ENCODE results near the gene CNR1. TPM values are rescaled to one million over a fixed set of nuclear protein-coding genes. Genes with fewer than 3 reads are reported as not detected.

The CNR1 gene
- total and polyA plus RNA-seq, 12 donors: 0.19 to 1.3 (median 0.46) TPM

DNA sequence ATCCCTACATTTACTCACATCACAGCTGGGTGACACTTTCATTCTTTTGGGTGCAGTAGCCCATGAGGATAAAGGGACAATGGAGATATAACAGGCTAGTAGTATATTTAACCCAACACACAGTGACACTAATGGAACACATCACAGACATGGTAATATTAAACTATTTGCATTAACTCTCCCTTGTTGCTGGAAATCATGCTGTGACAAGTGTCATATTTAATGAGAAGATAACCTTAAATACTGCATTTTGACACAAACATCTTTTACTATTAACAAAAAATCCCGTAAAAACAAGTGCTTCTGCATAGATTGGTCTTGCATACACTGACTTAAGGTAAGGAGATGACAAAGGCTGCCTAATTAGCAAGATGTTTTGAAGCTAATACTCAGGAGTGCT is 45.5 kb downstream of the CNR1 start:
- TF ChIP-seq, protein P1, sequence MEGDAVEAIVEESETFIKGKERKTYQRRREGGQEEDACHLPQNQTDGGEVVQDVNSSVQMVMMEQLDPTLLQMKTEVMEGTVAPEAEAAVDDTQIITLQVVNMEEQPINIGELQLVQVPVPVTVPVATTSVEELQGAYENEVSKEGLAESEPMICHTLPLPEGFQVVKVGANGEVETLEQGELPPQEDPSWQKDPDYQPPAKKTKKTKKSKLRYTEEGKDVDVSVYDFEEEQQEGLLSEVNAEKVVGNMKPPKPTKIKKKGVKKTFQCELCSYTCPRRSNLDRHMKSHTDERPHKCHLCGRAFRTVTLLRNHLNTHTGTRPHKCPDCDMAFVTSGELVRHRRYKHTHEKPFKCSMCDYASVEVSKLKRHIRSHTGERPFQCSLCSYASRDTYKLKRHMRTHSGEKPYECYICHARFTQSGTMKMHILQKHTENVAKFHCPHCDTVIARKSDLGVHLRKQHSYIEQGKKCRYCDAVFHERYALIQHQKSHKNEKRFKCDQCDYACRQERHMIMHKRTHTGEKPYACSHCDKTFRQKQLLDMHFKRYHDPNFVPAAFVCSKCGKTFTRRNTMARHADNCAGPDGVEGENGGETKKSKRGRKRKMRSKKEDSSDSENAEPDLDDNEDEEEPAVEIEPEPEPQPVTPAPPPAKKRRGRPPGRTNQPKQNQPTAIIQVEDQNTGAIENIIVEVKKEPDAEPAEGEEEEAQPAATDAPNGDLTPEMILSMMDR (IDR thresholded peaks at IDR 0.05): no peak
- H3K27me3 ChIP-seq: peaks cover 0 to 8% (median 0%) of the 10 kb centered on the region in 7 donors
- DNase-seq (no peak), ATAC-seq (no peak)
- intact Hi-C loops (cut with DNase I): no loop called here
- no peak overlapping the region for H3K27ac ChIP-seq
- no peaks in the 10 kb centered on the region for H3K36me3 ChIP-seq
- no peak overlapping the region for H3K4me3 ChIP-seq
- no peaks in the 10 kb centered on the region for H3K4me1 ChIP-seq
- H3K9me3 ChIP-seq: peaks cover 0 to 30% (median 9%) of the 10 kb centered on the region in 11 donors
- WGBS, 2 donors: 53 to 58% methylated on average over 1 of the region's 1 CpG

DNA sequence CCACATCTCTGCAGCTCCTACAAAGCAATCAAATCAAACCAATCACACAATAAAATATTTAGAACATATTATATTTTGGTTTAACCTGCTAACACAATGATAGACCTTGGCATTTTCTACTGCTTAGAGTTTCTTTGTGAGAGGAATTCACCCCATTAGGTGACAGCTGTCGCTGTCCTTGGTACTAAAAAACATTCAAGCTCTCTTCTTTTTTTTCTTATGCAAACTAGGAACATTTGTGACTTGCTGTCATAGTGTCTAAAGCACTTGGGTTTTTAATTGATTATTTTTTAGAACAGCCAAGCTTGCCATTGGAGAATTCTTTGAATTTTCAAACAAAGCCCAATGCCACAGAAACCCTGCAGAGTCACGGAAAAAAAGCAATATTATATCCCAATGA is 46.4 kb downstream of the CNR1 start:
- Histone ChIP-seq H3K4me1 (no peaks in the 10 kb centered on the region), H3K36me3 (no peaks in the 10 kb centered on the region), H3K27me3 (peaks cover 0 to 8% (median 0%) of the 10 kb centered on the region in 7 donors), H3K9me3 (peaks cover 0 to 21% (median under 1%) of the 10 kb centered on the region in 11 donors), H3K27ac (no peak overlapping the region), H3K4me3 (no peak overlapping the region)
- 41 to 48% methylated on average over 2 of the region's 2 CpGs for whole genome bisulfite sequencing, 2 donors
- TF ChIP-seq, protein P1 (IDR thresholded peaks at IDR 0.05): no peak
- DNase-seq (no peak), ATAC-seq (no peak)
- intact Hi-C loops (cut with DNase I): no loop called here

DNA sequence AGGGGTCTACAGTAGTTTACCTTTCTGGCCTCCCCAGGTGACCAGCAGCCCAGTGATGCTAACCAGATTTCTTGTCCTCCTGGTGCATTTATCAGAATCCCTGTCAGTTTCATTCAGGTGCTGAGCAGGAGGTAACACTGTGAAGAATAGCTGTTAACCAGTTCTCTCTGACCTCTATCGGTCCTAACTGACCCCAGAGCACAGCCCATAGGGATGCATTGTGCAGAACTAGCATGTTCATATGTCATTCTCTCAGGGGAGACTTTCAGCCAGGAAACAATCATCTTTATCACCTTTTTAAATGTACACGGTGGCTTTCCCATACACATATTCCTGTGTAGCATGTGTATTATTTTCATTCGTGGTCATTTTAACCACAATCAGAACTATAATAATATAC is 49.9 kb downstream of the CNR1 start:
- WGBS, 2 donors: 51 to 57% methylated on average over 3 of the region's 3 CpGs
- H3K36me3 ChIP-seq: no peaks in the 10 kb centered on the region
- no peaks in the 10 kb centered on the region for H3K4me1 ChIP-seq
- no peak for DNase-seq
- no peak overlapping the region for H3K27ac ChIP-seq
- TF ChIP-seq, protein P1 (IDR thresholded peaks at IDR 0.05): no peak
- H3K4me3 ChIP-seq: no peak overlapping the region
- peaks cover 0 to 11% (median 0%) of the 10 kb centered on the region in 7 donors for H3K27me3 ChIP-seq
- ATAC-seq: no peak
- peaks cover 0 to 6% (median 0%) of the 10 kb centered on the region in 11 donors for H3K9me3 ChIP-seq
- intact Hi-C loops (cut with DNase I): no loop called here

DNA sequence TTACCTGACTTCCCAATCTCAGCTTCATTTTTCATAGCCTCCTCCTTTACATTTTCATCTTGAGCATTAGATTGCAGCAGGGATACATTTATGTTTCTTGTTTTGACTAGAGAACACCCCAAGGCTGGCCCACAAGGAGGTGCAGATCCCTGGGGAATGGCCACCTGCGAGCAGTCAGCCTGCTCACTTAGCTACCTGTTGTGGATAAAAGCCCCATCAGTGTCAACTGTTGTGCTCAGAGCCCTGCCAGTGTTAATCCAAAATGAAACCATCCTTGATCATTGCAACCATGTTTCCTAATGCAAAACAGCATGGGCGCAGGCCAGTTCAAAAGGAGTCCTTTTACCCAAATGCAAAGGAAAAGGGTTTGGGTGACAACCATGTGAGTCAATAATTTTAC is 50.8 kb downstream of the CNR1 start:
- intact Hi-C loops (cut with DNase I): no loop called here
- Histone ChIP-seq H3K9me3 (peaks cover 0 to 3% (median 0%) of the 10 kb centered on the region in 11 donors), H3K4me3 (no peak overlapping the region), H3K36me3 (no peaks in the 10 kb centered on the region), H3K27ac (no peak overlapping the region), H3K4me1 (no peaks in the 10 kb centered on the region), H3K27me3 (peaks cover 0 to 8% (median 0%) of the 10 kb centered on the region in 7 donors)
- no peak for ATAC-seq
- WGBS, 2 donors: 29 to 61% methylated on average over 2 of the region's 2 CpGs
- DNase-seq: no peak
- TF ChIP-seq, protein P1 (IDR thresholded peaks at IDR 0.05): no peak

All from heart right ventricle (tissue), 16 donors.